Tibial nerve (tissue), 4 donors: ENCODE results near the gene FIBCD1.

Experiments
- CTCF ChIP-seq, 5 experiments: fragments of 200-600 bp in 3 of 5; fragments of 450-650 bp in 2 of 5; sonication (generic) in 3 of 5; IDR thresholded peaks; one replicate each; pipeline ENCODE4 v1.5.1; 2016 to 2019; ENCODE audit warnings: antibody characterized with exemption in 5 of 5, mild to moderate bottlenecking in 3 of 5, moderate library complexity in 2 of 5
- EP300 ChIP-seq, 2 donors: sonication (generic); formaldehyde crosslinking; IDR thresholded peaks; one replicate each; pipeline ENCODE4 v1.6.1; 2017; ENCODE audit warnings: antibody characterized with exemption in 2 of 2, mild to moderate bottlenecking in 1 of 2
- POLR2A ChIP-seq, 2 donors: fragments of 450-650 bp; IDR thresholded peaks; one replicate each; pipeline ENCODE4 v1.6.1; 2017; ENCODE audit warnings: antibody characterized with exemption in 2 of 2, mild to moderate bottlenecking in 2 of 2, moderate library complexity in 2 of 2

DNA sequence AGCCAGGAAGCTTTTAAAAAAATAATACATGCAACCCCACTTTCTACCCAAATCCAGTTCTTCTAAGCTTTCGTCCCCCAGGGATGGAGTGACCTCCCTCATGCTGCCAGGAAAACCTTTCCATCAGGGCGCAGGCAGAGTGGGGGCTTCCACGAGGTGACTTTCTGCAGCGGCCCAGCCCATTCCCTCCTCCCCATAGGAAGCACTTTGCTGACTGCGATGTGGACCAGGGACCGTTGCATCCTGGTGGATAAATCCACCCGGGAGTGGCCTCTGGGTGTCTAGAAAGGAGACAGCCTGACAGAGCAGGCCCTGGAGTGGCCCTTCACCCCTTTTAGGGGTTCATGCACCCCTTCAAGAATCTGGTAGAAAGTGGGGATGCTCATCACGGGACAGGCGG, 44.0 kb downstream of the FIBCD1 start:
- TF ChIP-seq POLR2A (IDR thresholded peaks at IDR 0.05) (no peak), CTCF (IDR thresholded peaks at IDR 0.05) (no peak), EP300 (IDR thresholded peaks at IDR 0.05) (no peak)
